ENCODE data around the gene TSPAN7.

TSPAN7 gene

GRCh38 chrX:38668771-38669170 is 107.4 kb downstream of the TSPAN7 start (continued):
- no peak for TF ChIP-seq TCF4 (CRISPR knock-in tag; IDR thresholded peaks at IDR 0.05; ENCODE audit: borderline replicate concordance)
- TF ChIP-seq ZNF565 (CRISPR knock-in tag; conservative IDR thresholded peaks at IDR 0.05; ENCODE audit: low read depth) = no peak
- no peak for TF ChIP-seq CSDC2 (CRISPR knock-in tag; IDR thresholded peaks at IDR 0.05)
- no peak for TF ChIP-seq ARNTL (CRISPR knock-in tag; IDR thresholded peaks at IDR 0.05; ENCODE audit: borderline replicate concordance, low read depth)
- TF ChIP-seq CREB5 (CRISPR knock-in tag; IDR thresholded peaks at IDR 0.05; ENCODE audit: low read depth) = no peak

GRCh38 chrX:38669428-38669827 is 108.1 kb downstream of the TSPAN7 start:
- ATAC-seq = no peak

More at GRCh38 chrX:38669428-38669827, 108.1 kb downstream of the TSPAN7 start:
- TF ChIP-seq SNAI2 (CRISPR knock-in tag; IDR thresholded peaks at IDR 0.05) = no peak
- no peak for TF ChIP-seq TOX (CRISPR knock-in tag; IDR thresholded peaks at IDR 0.05; ENCODE audit: borderline replicate concordance)
- TF ChIP-seq, protein P1, sequence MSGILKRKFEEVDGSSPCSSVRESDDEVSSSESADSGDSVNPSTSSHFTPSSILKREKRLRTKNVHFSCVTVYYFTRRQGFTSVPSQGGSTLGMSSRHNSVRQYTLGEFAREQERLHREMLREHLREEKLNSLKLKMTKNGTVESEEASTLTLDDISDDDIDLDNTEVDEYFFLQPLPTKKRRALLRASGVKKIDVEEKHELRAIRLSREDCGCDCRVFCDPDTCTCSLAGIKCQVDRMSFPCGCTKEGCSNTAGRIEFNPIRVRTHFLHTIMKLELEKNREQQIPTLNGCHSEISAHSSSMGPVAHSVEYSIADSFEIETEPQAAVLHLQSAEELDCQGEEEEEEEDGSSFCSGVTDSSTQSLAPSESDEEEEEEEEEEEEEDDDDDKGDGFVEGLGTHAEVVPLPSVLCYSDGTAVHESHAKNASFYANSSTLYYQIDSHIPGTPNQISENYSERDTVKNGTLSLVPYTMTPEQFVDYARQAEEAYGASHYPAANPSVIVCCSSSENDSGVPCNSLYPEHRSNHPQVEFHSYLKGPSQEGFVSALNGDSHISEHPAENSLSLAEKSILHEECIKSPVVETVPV (CRISPR knock-in tag; IDR thresholded peaks at IDR 0.05) = no peak
- TF ChIP-seq CREB5 (CRISPR knock-in tag; IDR thresholded peaks at IDR 0.05; ENCODE audit: low read depth) = no peak
- no peak for TF ChIP-seq ZNF8 (CRISPR knock-in tag; IDR thresholded peaks at IDR 0.05)
- TF ChIP-seq, protein P2, sequence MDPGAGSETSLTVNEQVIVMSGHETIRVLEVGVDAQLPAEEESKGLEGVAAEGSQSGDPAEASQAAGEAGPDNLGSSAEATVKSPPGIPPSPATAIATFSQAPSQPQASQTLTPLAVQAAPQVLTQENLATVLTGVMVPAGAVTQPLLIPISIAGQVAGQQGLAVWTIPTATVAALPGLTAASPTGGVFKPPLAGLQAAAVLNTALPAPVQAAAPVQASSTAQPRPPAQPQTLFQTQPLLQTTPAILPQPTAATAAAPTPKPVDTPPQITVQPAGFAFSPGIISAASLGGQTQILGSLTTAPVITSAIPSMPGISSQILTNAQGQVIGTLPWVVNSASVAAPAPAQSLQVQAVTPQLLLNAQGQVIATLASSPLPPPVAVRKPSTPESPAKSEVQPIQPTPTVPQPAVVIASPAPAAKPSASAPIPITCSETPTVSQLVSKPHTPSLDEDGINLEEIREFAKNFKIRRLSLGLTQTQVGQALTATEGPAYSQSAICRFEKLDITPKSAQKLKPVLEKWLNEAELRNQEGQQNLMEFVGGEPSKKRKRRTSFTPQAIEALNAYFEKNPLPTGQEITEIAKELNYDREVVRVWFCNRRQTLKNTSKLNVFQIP (CRISPR knock-in tag; IDR thresholded peaks at IDR 0.05; ENCODE audit: borderline replicate concordance, low read depth) = no peak
- TF ChIP-seq BACH2 (CRISPR knock-in tag; IDR thresholded peaks at IDR 0.05; ENCODE audit: borderline replicate concordance) = no peak
- no peak for TF ChIP-seq ZNF565 (CRISPR knock-in tag; conservative IDR thresholded peaks at IDR 0.05; ENCODE audit: low read depth)
- TF ChIP-seq GLIS3 (CRISPR knock-in tag; IDR thresholded peaks at IDR 0.05) = no peak
- TF ChIP-seq PPARA (CRISPR knock-in tag; IDR thresholded peaks at IDR 0.05; ENCODE audit: borderline replicate concordance) = no peak
- TF ChIP-seq, protein P3, sequence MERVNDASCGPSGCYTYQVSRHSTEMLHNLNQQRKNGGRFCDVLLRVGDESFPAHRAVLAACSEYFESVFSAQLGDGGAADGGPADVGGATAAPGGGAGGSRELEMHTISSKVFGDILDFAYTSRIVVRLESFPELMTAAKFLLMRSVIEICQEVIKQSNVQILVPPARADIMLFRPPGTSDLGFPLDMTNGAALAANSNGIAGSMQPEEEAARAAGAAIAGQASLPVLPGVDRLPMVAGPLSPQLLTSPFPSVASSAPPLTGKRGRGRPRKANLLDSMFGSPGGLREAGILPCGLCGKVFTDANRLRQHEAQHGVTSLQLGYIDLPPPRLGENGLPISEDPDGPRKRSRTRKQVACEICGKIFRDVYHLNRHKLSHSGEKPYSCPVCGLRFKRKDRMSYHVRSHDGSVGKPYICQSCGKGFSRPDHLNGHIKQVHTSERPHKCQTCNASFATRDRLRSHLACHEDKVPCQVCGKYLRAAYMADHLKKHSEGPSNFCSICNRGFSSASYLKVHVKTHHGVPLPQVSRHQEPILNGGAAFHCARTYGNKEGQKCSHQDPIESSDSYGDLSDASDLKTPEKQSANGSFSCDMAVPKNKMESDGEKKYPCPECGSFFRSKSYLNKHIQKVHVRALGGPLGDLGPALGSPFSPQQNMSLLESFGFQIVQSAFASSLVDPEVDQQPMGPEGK (CRISPR knock-in tag; IDR thresholded peaks at IDR 0.05; ENCODE audit: borderline replicate concordance) = no peak
- TF ChIP-seq ZNF70 (CRISPR knock-in tag; IDR thresholded peaks at IDR 0.05) = no peak
- TF ChIP-seq ZFP3 (CRISPR knock-in tag; IDR thresholded peaks at IDR 0.05) = no peak
- TF ChIP-seq ZC3H10 (CRISPR knock-in tag; IDR thresholded peaks at IDR 0.05) = no peak
- no peak for TF ChIP-seq ZFP30 (CRISPR knock-in tag; IDR thresholded peaks at IDR 0.05)
- TF ChIP-seq, protein P4, sequence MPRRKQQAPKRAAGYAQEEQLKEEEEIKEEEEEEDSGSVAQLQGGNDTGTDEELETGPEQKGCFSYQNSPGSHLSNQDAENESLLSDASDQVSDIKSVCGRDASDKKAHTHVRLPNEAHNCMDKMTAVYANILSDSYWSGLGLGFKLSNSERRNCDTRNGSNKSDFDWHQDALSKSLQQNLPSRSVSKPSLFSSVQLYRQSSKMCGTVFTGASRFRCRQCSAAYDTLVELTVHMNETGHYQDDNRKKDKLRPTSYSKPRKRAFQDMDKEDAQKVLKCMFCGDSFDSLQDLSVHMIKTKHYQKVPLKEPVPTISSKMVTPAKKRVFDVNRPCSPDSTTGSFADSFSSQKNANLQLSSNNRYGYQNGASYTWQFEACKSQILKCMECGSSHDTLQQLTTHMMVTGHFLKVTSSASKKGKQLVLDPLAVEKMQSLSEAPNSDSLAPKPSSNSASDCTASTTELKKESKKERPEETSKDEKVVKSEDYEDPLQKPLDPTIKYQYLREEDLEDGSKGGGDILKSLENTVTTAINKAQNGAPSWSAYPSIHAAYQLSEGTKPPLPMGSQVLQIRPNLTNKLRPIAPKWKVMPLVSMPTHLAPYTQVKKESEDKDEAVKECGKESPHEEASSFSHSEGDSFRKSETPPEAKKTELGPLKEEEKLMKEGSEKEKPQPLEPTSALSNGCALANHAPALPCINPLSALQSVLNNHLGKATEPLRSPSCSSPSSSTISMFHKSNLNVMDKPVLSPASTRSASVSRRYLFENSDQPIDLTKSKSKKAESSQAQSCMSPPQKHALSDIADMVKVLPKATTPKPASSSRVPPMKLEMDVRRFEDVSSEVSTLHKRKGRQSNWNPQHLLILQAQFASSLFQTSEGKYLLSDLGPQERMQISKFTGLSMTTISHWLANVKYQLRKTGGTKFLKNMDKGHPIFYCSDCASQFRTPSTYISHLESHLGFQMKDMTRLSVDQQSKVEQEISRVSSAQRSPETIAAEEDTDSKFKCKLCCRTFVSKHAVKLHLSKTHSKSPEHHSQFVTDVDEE (CRISPR knock-in tag; IDR thresholded peaks at IDR 0.05) = no peak
- no peak for TF ChIP-seq ARNTL (CRISPR knock-in tag; IDR thresholded peaks at IDR 0.05; ENCODE audit: borderline replicate concordance, low read depth)
- no peak for TF ChIP-seq CSDC2 (CRISPR knock-in tag; IDR thresholded peaks at IDR 0.05)

All from SK-N-SH treated with all-trans-retinoic acid at 6 μM for 48 hours (cell line).